Right lobe of liver (tissue), 6 donors: ENCODE data around the gene TNS3. TPM values are rescaled to one million over a fixed set of nuclear protein-coding genes. Genes with fewer than 3 reads are reported as not detected.

ENCODE experiments used
- ATAC-seq, 4 donors: fragments of 200-7000 bp; cut with Tn5 transposase; one replicate each; pipeline ENCODE4 v1.9.1; 2020; ENCODE audit warnings: mild to moderate bottlenecking in 4 of 4, moderate library complexity in 4 of 4
- DNase-seq, 3 donors: peaks; one replicate each; pipeline ENCODE4 v3.0.0-alpha.2; 2020
- H3K27ac ChIP-seq, 3 donors: fragments of 200-600 bp; one replicate each; pipeline ENCODE4 v1.8.0; 2022
- H3K27me3 ChIP-seq, 2 donors: fragments of 200-600 bp; one replicate each; pipeline ENCODE4 v1.8.0; 2022
- H3K36me3 ChIP-seq, 4 donors: fragments of 200-600 bp; sonication (generic) in 1 of 4; one replicate each; pipeline versions ENCODE4 v1.5.1 to v1.8.0; 2017 to 2022; ENCODE audit warnings: control low read depth in 1 of 4
- H3K4me1 ChIP-seq, 4 donors: fragments of 200-600 bp; sonication (generic) in 1 of 4; one replicate each; pipeline versions ENCODE4 v1.5.1 to v1.8.0; 2017 to 2022; ENCODE audit warnings: control low read depth in 1 of 4
- H3K4me3 ChIP-seq, 3 donors: fragments of 200-600 bp; one replicate each; pipeline ENCODE4 v1.8.0; 2022
- H3K9me3 ChIP-seq, 4 donors: fragments of 200-600 bp; sonication (generic) in 1 of 4; one replicate each; pipeline versions ENCODE4 v1.5.1 to v1.8.0; 2017 to 2022; ENCODE audit warnings: control low read depth in 1 of 4
- CTCF ChIP-seq, 4 donors: fragments of 200-600 bp in 3 of 4; fragments of 450-650 bp in 1 of 4; IDR thresholded peaks; one replicate each; pipeline versions ENCODE4 v1.5.1 to v1.8.0; 2016 to 2022; ENCODE audit warnings: antibody characterized with exemption in 4 of 4, mild to moderate bottlenecking in 2 of 4
- POLR2A ChIP-seq: fragments of 450-650 bp; IDR thresholded peaks from one replicate; pipeline ENCODE4 v1.6.1; 2017; ENCODE audit warnings: antibody characterized with exemption, mild to moderate bottlenecking
- WGBS: methylation state at CpG from one replicate; pipeline ENCODE4 v1.1.6; 2018; ENCODE audit warnings: low coverage, low lambda C conversion rate; ENCODE audit not compliant: insufficient coverage; ENCODE audit errors: missing lambda C conversion rate; 5-methylcytosine and 5-hydroxymethylcytosine counted together
- intact Hi-C, 2 donors: fragments of 100-400 bp; cut with DNase I; formaldehyde crosslinking; loops; one replicate each; pipeline versions ENCODE4 v1.11.2 to v1.14.1; 2022
- total RNA-seq, 6 experiments: library from RNA; depleted of rRNA in 2 of 6; stranded (reverse); fragments of >200 nt in 2 of 6; fragmentation: NEBNext Ultra II Directional in 3 of 6; extraction: Animal tissue kit (Norgen Biotek cat#: 25700) in 3 of 6; gene quantifications; one replicate each; pipeline versions ENCODE4 v1.1.0 to v1.2.4, GENCODE V29; 2016 to 2023
- donor health status: DM: no; HTN: yes; CAD: no.
- donor health status: DM: no; HTN: no; CAD: no.
- donor health status: DM: no; HTN: no; CAD: no.
- donor health status: DM: no; HTN: yes; CAD: no.
- donor health status: DM: no; HTN: yes; CAD: no.

Gene TNS3
- total RNA-seq, 6 experiments from 2014 or later, result 51.2 to 95.0 (median 58.4) TPM

- ATAC-seq, result peak in 1 of 4 donors; percentile 12
- peak overlapping the region in 2 of 3 donors; percentile 8 to 59 for H3K27ac ChIP-seq
- peak overlapping the region in 2 of 3 donors; percentile 11 to 15 for H3K4me3 ChIP-seq
- no peak for TF ChIP-seq CTCF (IDR thresholded peaks at IDR 0.05)
- peaks cover 0 to 13% (median 4%) of the 10 kb centered on the region in 4 donors for H3K4me1 ChIP-seq
- H3K36me3 ChIP-seq, result peaks cover 0 to 9% (median 3%) of the 10 kb centered on the region in 4 donors
- DNase-seq, result peak in 1 of 3 donors; percentile 42
- intact Hi-C loops, result no loop called here
- WGBS, result 82% methylated on average over 5 of the region's 8 CpGs
- no peaks in the 10 kb centered on the region for H3K27me3 ChIP-seq
- no peaks in the 10 kb centered on the region for H3K9me3 ChIP-seq
These were observed 255.1 kb downstream of the TNS3 start for GRCh38 chr7:47326808-47327207.

GRCh38 chr7:47326220-47326619, 255.7 kb downstream of the TNS3 start:
- Histone ChIP-seq H3K36me3 (peaks cover 0 to 13% (median 3%) of the 10 kb centered on the region in 4 donors), H3K9me3 (no peaks in the 10 kb centered on the region), H3K27ac (no peak overlapping the region), H3K4me3 (no peak overlapping the region), H3K27me3 (no peaks in the 10 kb centered on the region), H3K4me1 (peaks cover 0 to 13% (median 4%) of the 10 kb centered on the region in 4 donors)
- ATAC-seq (no peak), DNase-seq (peak in 1 of 3 donors; percentile 17)
- whole genome bisulfite sequencing, result 80% methylated on average over 2 of the region's 2 CpGs
- no peak for TF ChIP-seq POLR2A
- TF ChIP-seq CTCF (IDR thresholded peaks at IDR 0.05), result no peak
- intact Hi-C loops, result no loop called here

GRCh38 chr7:47325337-47325736, 256.6 kb downstream of the TNS3 start:
- Histone ChIP-seq H3K4me1 (peaks cover 0 to 13% (median 4%) of the 10 kb centered on the region in 4 donors), H3K27me3 (no peaks in the 10 kb centered on the region), H3K27ac (no peak overlapping the region), H3K4me3 (no peak overlapping the region), H3K9me3 (no peaks in the 10 kb centered on the region), H3K36me3 (peaks cover 0 to 22% (median 6%) of the 10 kb centered on the region in 4 donors)
- DNase-seq (no peak), ATAC-seq (no peak)
- TF ChIP-seq CTCF (IDR thresholded peaks at IDR 0.05) (no peak), POLR2A (no peak)
- intact Hi-C loops, result no loop called here
- WGBS, result 85% methylated on average over 5 of the region's 6 CpGs

- peak in 1 of 3 donors; percentile 29 for DNase-seq
- intact Hi-C loops, result no loop called here
- Histone ChIP-seq H3K36me3 (peaks cover 0 to 26% (median 8%) of the 10 kb centered on the region in 4 donors), H3K4me1 (peaks cover 0 to 8% (median 0%) of the 10 kb centered on the region in 4 donors), H3K4me3 (no peak overlapping the region), H3K9me3 (no peaks in the 10 kb centered on the region), H3K27me3 (no peaks in the 10 kb centered on the region), H3K27ac (peak overlapping the region in 1 of 3 donors; percentile 20)
- 51% methylated on average over 4 of the region's 4 CpGs for WGBS
- TF ChIP-seq POLR2A (no peak), CTCF (IDR thresholded peaks at IDR 0.05) (no peak)
- ATAC-seq, result peak in 2 of 4 donors; percentile 33 to 50
These were observed 258.0 kb downstream of the TNS3 start for GRCh38 chr7:47323904-47324303.
